ENCODE measurements around the gene KDM4D. TPM values are rescaled to one million over a fixed set of nuclear protein-coding genes. Genes with fewer than 3 reads are reported as not detected.

Gene KDM4D
- total and polyA plus RNA-seq, 9 donors, result 0.24 to 1.9 (median 0.92) TPM

DNA sequence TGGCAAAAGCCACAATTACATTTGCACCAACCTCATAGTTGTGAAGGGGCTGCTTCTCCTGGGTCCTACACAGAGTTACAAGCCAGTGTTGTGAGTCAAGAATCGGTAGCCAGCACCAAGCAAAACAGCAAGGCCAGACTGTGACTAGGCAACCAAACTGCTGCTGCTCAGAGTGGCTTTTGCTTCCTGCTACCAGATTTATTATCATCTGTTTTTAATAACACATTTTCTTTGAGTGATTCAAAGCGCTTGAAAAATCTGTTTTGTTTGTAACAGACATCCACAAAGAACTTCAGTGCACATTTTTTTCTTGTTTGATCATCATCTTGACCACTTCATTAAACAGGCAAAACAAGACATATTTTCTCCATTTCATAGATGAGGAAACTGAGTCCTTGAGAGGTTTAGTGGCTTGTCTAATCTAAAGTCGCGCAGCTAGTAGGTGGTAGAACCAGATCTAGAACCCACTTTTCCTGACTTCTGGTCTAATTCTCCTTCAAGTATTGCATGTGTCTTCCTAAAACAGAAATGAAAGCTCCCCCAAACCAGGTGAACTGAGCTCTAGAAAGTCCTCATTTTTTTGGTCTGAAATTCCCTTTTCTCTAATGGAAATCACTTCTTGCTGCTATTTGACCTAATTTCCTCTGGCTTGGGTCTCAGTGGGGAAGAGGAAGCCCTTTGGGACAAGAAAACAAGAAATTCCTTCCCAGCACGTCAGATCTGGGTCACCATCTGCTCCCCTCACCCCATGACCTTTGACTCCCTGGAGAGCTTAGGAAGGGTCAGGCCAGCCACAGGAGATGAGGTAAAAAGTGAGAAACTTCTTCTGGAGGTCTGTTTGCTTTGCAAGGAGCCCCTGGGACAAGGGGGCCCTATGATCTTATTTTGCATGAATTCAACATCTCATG, 40.0 kb upstream of the KDM4D start:
- Histone ChIP-seq H3K4me3 (no peak overlapping the region), H3K9me3 (no peaks in the 10 kb centered on the region), H3K27ac (no peak overlapping the region), H3K36me3 (no peaks in the 10 kb centered on the region), H3K4me1 (ENCODE audit: insufficient read depth) (peaks cover 1% of the 10 kb centered on the region), H3K27me3 (no peaks in the 10 kb centered on the region)
- DNase-seq, result no peak
- 21 to 27% (median 23%) methylated on average over 5 of the region's 5 CpGs for WGBS, 3 donors
- intact Hi-C loops (cut with DNase I), result no loop called here
- TF ChIP-seq, protein P1, sequence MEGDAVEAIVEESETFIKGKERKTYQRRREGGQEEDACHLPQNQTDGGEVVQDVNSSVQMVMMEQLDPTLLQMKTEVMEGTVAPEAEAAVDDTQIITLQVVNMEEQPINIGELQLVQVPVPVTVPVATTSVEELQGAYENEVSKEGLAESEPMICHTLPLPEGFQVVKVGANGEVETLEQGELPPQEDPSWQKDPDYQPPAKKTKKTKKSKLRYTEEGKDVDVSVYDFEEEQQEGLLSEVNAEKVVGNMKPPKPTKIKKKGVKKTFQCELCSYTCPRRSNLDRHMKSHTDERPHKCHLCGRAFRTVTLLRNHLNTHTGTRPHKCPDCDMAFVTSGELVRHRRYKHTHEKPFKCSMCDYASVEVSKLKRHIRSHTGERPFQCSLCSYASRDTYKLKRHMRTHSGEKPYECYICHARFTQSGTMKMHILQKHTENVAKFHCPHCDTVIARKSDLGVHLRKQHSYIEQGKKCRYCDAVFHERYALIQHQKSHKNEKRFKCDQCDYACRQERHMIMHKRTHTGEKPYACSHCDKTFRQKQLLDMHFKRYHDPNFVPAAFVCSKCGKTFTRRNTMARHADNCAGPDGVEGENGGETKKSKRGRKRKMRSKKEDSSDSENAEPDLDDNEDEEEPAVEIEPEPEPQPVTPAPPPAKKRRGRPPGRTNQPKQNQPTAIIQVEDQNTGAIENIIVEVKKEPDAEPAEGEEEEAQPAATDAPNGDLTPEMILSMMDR (IDR thresholded peaks at IDR 0.05), result no peak
- TF ChIP-seq EP300 (IDR thresholded peaks at IDR 0.05) (no peak), POLR2A (IDR thresholded peaks at IDR 0.05) (no peak)

DNA sequence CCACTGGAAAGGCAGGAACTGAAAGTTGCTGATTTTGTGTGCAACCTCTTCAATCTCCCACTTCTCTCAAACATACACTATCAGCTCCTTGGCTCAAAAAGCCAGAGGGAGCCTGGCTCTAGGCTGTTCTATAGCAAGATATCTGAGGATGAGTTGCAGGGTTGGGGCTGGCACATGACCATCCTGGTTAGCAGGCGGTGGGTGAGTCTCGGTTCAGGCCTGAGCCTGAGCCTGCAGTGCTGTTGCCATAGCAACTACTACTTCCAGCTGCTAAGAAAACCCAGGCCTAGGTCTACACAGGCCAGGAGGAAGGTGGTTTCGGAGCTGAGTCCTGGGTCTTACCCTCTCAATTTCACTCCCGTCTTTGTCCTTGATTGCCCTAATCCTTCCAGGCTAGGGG, 39.1 kb upstream of the KDM4D start:
- DNase-seq, result no peak
- Histone ChIP-seq H3K9me3 (no peaks in the 10 kb centered on the region), H3K27ac (no peak overlapping the region), H3K36me3 (no peaks in the 10 kb centered on the region), H3K27me3 (no peaks in the 10 kb centered on the region), H3K4me1 (ENCODE audit: insufficient read depth) (peaks cover 1% of the 10 kb centered on the region), H3K4me3 (no peak overlapping the region)
- no peak for TF ChIP-seq EP300 (IDR thresholded peaks at IDR 0.05)
- 72 to 80% (median 74%) methylated on average over 4 of the region's 4 CpGs for WGBS, 3 donors
- intact Hi-C loops (cut with DNase I), result no loop called here

DNA sequence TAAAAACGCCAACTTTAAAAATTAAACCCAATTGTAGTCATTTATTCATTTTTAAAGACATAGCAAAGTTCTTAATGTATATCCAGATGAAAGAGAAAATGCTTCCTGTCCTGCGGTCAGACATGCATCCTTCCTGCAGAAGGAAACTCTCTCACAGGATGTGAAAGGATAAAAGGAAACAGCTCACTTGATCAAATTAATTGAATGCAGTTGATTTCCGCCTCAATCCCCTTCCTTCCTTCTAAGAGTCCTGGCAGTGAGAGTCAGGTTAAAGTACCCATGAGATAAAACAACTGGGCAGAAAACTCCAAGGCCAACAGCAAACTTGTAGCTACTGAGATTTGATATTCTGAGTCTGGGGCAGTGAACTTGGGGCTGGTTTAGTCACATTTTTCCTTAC, 38.7 kb upstream of the KDM4D start:
- H3K36me3 ChIP-seq, result no peaks in the 10 kb centered on the region
- intact Hi-C loops (cut with DNase I), result no loop called here
- peaks cover 1% of the 10 kb centered on the region for H3K4me1 ChIP-seq (ENCODE audit: insufficient read depth)
- H3K27ac ChIP-seq, result no peak overlapping the region
- no peak for TF ChIP-seq EP300 (IDR thresholded peaks at IDR 0.05)
- no peak for TF ChIP-seq POLR2A (IDR thresholded peaks at IDR 0.05)
- TF ChIP-seq, protein P1 (IDR thresholded peaks at IDR 0.05), result no peak
- no peak for DNase-seq
- no peaks in the 10 kb centered on the region for H3K9me3 ChIP-seq
- no peaks in the 10 kb centered on the region for H3K27me3 ChIP-seq
- whole genome bisulfite sequencing, 3 donors, result 85 to 93% (median 87%) methylated on average over 3 of the region's 3 CpGs
- H3K4me3 ChIP-seq, result no peak overlapping the region

DNA sequence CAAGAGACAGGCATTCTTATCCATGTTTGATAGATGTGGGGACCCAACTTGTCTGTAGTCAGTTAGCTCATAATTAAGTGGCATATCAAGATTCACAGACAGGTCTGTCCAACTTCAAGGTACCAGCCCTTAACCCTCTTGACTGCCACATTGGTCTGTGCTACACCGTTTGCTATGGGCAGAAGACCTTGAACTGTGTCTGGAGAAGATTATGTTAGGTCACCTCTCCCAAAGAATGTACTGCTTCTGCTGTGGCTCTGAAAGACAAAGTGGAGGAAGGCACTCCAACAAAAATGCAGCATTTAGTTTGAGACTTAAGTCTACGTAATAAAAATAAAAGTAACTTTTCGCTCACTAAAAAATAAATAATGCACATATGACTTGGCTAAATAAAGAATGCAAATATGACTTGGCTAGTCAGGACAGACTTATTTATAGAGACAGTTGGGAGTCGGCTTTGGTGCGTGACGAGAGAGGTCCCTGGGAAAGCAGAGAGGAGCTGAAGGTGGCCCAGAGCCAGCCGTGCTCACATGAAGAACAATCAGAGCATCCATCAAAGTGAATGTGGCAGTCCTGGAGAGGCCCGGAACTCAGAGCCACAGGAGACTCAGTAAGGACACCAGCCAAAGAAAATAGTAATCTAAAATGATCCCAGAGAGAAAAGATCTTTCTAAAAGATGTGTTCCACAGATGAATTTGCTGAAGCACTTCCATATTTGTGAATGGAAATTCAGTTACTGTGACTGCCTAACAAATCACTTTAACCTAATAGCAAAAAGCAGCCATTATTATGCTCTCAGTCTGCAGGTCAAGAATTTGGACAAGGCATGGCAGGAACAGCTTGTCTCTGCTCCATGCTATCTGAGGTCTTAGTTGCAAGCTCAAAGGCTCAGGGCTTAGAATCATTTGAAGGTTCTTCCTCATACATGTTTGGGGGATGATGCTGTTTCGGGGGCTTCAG, 35.1 kb upstream of the KDM4D start:
- Histone ChIP-seq H3K9me3 (no peaks in the 10 kb centered on the region), H3K4me3 (no peak overlapping the region), H3K36me3 (no peaks in the 10 kb centered on the region), H3K27me3 (no peaks in the 10 kb centered on the region), H3K27ac (no peak overlapping the region), H3K4me1 (ENCODE audit: insufficient read depth) (peaks cover 1% of the 10 kb centered on the region)
- 21 to 23% (median 22%) methylated on average over 9 of the region's 9 CpGs for WGBS, 3 donors
- peak in 2 of 5 donors; percentile 21 to 48 for DNase-seq
- intact Hi-C loops (cut with DNase I), result no loop called here
- TF ChIP-seq, protein P1 (IDR thresholded peaks at IDR 0.05), result no peak
- no peak for TF ChIP-seq POLR2A (IDR thresholded peaks at IDR 0.05)

Data from ovary (tissue), 9 donors.